Measurements from ENCODE around the gene LPCAT3.

Gene LPCAT3

DNA sequence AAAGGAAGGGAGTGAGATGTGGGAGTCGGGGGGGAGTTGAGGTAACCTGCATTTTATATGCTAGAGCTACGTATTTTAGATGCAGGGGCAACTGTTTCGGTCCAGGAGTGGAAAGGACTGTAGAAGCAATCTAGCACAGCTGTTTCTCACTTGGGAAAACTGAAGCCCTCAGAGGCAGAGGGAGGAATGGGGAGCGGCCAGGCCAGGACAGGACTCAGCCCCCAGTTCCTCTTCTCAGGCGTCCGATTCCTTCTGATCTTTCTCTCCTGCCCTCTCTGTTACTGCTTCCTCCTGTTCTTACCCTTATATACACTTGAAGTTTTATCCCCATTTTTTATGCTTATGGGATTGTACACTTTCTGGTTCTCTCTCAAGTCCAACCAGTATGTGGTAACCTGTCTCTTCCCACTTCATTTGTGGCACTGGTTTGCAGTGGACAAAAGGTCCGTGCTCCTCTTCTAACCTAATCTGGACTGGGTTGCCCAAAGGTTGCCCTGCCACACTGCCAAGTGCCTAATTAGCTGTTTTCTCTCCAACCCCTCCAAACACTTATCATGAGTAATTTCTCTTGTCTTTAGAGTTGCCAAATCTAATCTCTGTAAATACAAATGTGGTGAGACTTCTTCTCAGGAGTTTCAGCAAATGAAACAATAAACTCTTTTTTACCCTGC is 16.2 kb downstream of the LPCAT3 start:
- Histone ChIP-seq H3K4me1 (no peaks in the 10 kb centered on the region), H3K4me3 (no peak overlapping the region), H3K27me3 (ENCODE audit: low read depth) (no peaks in the 10 kb centered on the region), H3K36me3 (replicated peaks) (peaks cover 10% of the 10 kb centered on the region; the same call in 1 of the 2 replicates), H3K9me3 (no peaks in the 10 kb centered on the region)
- in situ Hi-C loops (cut with MboI; ENCODE audit: low sequenced_read_pairs) = no loop called here
- no peak for DNase-seq (ENCODE audit: low spot score in 2 of 2)

- DNase-seq (ENCODE audit: low spot score in 2 of 2) = no peak
Observed at GRCh38 chr12:6998715-6999451, 19.4 kb downstream of the LPCAT3 start.

DNA sequence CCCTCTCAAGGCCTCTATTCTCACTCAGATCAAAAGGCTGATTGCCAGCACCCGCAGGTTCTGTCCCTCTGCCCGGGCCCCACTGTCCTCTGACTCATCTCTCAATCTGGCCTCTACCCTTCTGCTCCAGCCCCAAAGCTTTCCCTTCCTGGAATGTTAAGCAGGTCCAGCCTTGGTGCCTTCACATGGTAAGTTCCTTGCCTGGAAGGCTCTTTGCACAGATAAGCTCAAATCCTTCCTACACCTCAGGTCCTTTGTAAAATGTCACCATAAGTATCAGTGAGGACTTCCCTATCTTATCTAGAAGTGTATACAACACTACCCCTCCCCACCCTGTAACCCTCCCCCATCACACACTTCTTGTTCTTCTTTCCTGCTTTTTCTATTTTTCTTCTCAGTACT is 22.2 kb downstream of the LPCAT3 start:
- in situ Hi-C loops (cut with MboI; ENCODE audit: low sequenced_read_pairs) = no loop called here
- Histone ChIP-seq H3K27me3 (ENCODE audit: low read depth) (no peaks in the 10 kb centered on the region), H3K4me3 (no peak overlapping the region), H3K36me3 (replicated peaks) (peaks cover 13% of the 10 kb centered on the region), H3K9me3 (no peaks in the 10 kb centered on the region), H3K4me1 (no peaks in the 10 kb centered on the region)
- DNase-seq (ENCODE audit: low spot score in 2 of 2) = no peak

More at GRCh38 chr12:6998715-6999451, 19.4 kb downstream of the LPCAT3 start:
- H3K36me3 ChIP-seq (replicated peaks) = peaks cover 10% of the 10 kb centered on the region; the same call in 1 of the 2 replicates
- H3K4me1 ChIP-seq = no peaks in the 10 kb centered on the region
- in situ Hi-C loops (cut with MboI; ENCODE audit: low sequenced_read_pairs) = no loop called here
- no peaks in the 10 kb centered on the region for H3K27me3 ChIP-seq (ENCODE audit: low read depth)
- no peaks in the 10 kb centered on the region for H3K9me3 ChIP-seq
- no peak overlapping the region for H3K4me3 ChIP-seq

- Histone ChIP-seq H3K27me3 (ENCODE audit: low read depth) (no peaks in the 10 kb centered on the region), H3K4me3 (no peak overlapping the region), H3K4me1 (no peaks in the 10 kb centered on the region), H3K9me3 (no peaks in the 10 kb centered on the region), H3K36me3 (replicated peaks) (peaks cover 34% of the 10 kb centered on the region)
- DNase-seq (ENCODE audit: low spot score in 2 of 2) = no peak
- in situ Hi-C loops (cut with MboI; ENCODE audit: low sequenced_read_pairs) = no loop called here
Observed at GRCh38 chr12:6987956-6988553, 30.2 kb downstream of the LPCAT3 start.

GRCh38 chr12:6982532-6982931 is 35.7 kb downstream of the LPCAT3 start:
- no peaks in the 10 kb centered on the region for H3K27me3 ChIP-seq (ENCODE audit: low read depth)
- no peaks in the 10 kb centered on the region for H3K9me3 ChIP-seq
- in situ Hi-C loops (cut with MboI; ENCODE audit: low sequenced_read_pairs) = no loop called here
- no peak overlapping the region for H3K4me3 ChIP-seq
- peaks cover 53% of the 10 kb centered on the region for H3K36me3 ChIP-seq (replicated peaks)
- DNase-seq (ENCODE audit: low spot score in 2 of 2) = no peak
- H3K4me1 ChIP-seq = no peaks in the 10 kb centered on the region

- Histone ChIP-seq H3K4me1 (no peaks in the 10 kb centered on the region), H3K27me3 (ENCODE audit: low read depth) (no peaks in the 10 kb centered on the region), H3K9me3 (no peaks in the 10 kb centered on the region), H3K36me3 (replicated peaks) (peaks cover 60% of the 10 kb centered on the region), H3K4me3 (no peak overlapping the region)
- in situ Hi-C loops (cut with MboI; ENCODE audit: low sequenced_read_pairs) = no loop called here
- no peak for DNase-seq (ENCODE audit: low spot score in 2 of 2)
Observed at GRCh38 chr12:6981152-6982052, 36.9 kb downstream of the LPCAT3 start.

- no peaks in the 10 kb centered on the region for H3K27me3 ChIP-seq (ENCODE audit: low read depth)
- H3K36me3 ChIP-seq (replicated peaks) = peaks cover 67% of the 10 kb centered on the region
- in situ Hi-C loops (cut with MboI; ENCODE audit: low sequenced_read_pairs) = no loop called here
- no peaks in the 10 kb centered on the region for H3K9me3 ChIP-seq
- no peaks in the 10 kb centered on the region for H3K4me1 ChIP-seq
- H3K4me3 ChIP-seq = no peak overlapping the region
- no peak for DNase-seq (ENCODE audit: low spot score in 2 of 2)
Observed at GRCh38 chr12:6980740-6981139, 37.5 kb downstream of the LPCAT3 start.

DNA sequence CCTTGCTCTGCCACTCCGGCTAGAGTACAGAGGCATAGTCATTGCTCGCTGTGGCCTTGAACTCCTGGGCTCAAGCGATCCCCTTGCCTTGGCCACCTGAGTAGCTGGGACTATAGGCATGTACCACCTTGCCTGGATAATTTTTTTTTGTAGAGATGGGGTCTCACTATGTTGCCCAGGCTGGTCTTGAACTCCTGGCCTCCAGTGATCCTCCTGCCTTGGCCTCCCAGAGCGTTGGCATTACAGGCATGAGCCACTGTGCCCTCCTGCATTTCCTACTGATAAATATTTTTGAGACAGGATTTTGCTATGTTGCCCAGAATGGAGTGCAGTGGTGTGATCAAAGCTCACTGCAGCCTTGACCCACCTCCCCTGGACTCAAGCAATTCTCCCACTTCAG is 38.2 kb downstream of the LPCAT3 start:
- in situ Hi-C loops (cut with MboI; ENCODE audit: low sequenced_read_pairs) = no loop called here
- no peak overlapping the region for H3K4me3 ChIP-seq
- DNase-seq (ENCODE audit: low spot score in 2 of 2) = no peak
- H3K36me3 ChIP-seq (replicated peaks) = peaks cover 73% of the 10 kb centered on the region
- no peaks in the 10 kb centered on the region for H3K4me1 ChIP-seq
- H3K9me3 ChIP-seq = no peaks in the 10 kb centered on the region
- no peaks in the 10 kb centered on the region for H3K27me3 ChIP-seq (ENCODE audit: low read depth)

GRCh38 chr12:6979453-6979852 is 38.8 kb downstream of the LPCAT3 start:
- H3K9me3 ChIP-seq = no peaks in the 10 kb centered on the region
- no peak overlapping the region for H3K4me3 ChIP-seq
- no peak for DNase-seq (ENCODE audit: low spot score in 2 of 2)
- peaks cover 80% of the 10 kb centered on the region for H3K36me3 ChIP-seq (replicated peaks)
- no peaks in the 10 kb centered on the region for H3K4me1 ChIP-seq
- in situ Hi-C loops (cut with MboI; ENCODE audit: low sequenced_read_pairs) = no loop called here
- no peaks in the 10 kb centered on the region for H3K27me3 ChIP-seq (ENCODE audit: low read depth)

- Histone ChIP-seq H3K36me3 (replicated peaks) (peaks cover 81% of the 10 kb centered on the region), H3K4me1 (no peaks in the 10 kb centered on the region), H3K27me3 (ENCODE audit: low read depth) (no peaks in the 10 kb centered on the region), H3K4me3 (no peak overlapping the region), H3K9me3 (no peaks in the 10 kb centered on the region)
- DNase-seq (ENCODE audit: low spot score in 2 of 2) = no peak
- in situ Hi-C loops (cut with MboI; ENCODE audit: low sequenced_read_pairs) = no loop called here
Observed at GRCh38 chr12:6979021-6979420, 39.3 kb downstream of the LPCAT3 start.

DNA sequence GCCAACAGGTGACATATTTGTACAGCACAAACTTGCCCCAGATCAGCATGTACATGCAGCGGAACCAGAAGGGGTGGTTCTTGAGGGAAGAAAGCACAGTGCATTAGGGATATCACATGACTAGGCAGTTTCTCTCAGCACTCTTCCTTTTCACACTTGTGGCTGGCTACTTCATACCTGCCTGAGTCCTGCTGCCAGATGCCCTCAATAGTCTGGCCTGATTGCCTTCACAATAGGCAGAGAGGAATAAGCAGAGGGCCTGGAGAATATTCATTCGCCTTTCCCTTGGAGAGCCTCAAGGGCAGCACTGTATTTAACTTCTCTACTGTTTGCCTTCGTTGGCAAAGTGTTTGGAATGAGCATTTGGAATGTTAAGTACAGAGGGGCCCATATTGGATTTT is 39.7 kb downstream of the LPCAT3 start:
- H3K4me3 ChIP-seq = no peak overlapping the region
- no peaks in the 10 kb centered on the region for H3K27me3 ChIP-seq (ENCODE audit: low read depth)
- H3K9me3 ChIP-seq = no peaks in the 10 kb centered on the region
- no peak for DNase-seq (ENCODE audit: low spot score in 2 of 2)
- no peaks in the 10 kb centered on the region for H3K4me1 ChIP-seq
- H3K36me3 ChIP-seq (replicated peaks) = peaks cover 81% of the 10 kb centered on the region
- in situ Hi-C loops (cut with MboI; ENCODE audit: low sequenced_read_pairs) = no loop called here

GRCh38 chr12:6978188-6978587 is 40.1 kb downstream of the LPCAT3 start:
- Histone ChIP-seq H3K4me3 (no peak overlapping the region), H3K36me3 (replicated peaks) (peaks cover 82% of the 10 kb centered on the region), H3K27me3 (ENCODE audit: low read depth) (no peaks in the 10 kb centered on the region), H3K4me1 (no peaks in the 10 kb centered on the region), H3K9me3 (no peaks in the 10 kb centered on the region)
- in situ Hi-C loops (cut with MboI; ENCODE audit: low sequenced_read_pairs) = no loop called here
- DNase-seq (ENCODE audit: low spot score in 2 of 2) = no peak

DNA sequence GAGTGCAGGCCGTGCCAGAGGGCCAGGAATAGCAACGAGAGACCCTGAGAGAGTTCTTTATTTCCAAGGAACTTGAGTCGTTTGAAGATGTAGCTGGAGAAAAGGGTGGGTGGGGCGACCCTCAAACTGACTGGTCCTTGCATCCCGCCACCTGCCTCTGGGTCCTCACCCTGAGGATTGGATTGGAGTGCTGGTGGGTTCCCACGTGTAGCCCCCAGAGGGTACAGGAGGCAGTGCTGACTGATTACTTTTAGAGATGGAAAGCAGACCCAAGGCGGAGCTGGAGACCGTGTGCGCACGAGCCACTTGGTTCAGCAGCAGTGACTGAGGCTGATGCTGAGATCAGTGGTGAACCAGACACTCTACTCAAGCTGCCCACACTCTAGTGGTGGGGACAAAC is 40.6 kb downstream of the LPCAT3 start:
- Histone ChIP-seq H3K36me3 (replicated peaks) (peaks cover 82% of the 10 kb centered on the region), H3K4me1 (no peaks in the 10 kb centered on the region), H3K9me3 (no peaks in the 10 kb centered on the region), H3K4me3 (no peak overlapping the region), H3K27me3 (ENCODE audit: low read depth) (no peaks in the 10 kb centered on the region)
- in situ Hi-C loops (cut with MboI; ENCODE audit: low sequenced_read_pairs) = no loop called here
- DNase-seq (ENCODE audit: low spot score in 2 of 2) = no peak
